GM21717 (cell line): ENCODE measurements around the gene PLPP1.
A peak's percentile ranks its signal among the peaks of the same experiment; 100 is the strongest.

Source experiments
- ATAC-seq: cut with Tn5 transposase; IDR thresholded peaks from one replicate; pipeline ENCODE4 v1.9.1; 2021; ENCODE audit warnings: mild to moderate bottlenecking, moderate library complexity; ENCODE audit not compliant: unreplicated experiment

PLPP1 gene

DNA sequence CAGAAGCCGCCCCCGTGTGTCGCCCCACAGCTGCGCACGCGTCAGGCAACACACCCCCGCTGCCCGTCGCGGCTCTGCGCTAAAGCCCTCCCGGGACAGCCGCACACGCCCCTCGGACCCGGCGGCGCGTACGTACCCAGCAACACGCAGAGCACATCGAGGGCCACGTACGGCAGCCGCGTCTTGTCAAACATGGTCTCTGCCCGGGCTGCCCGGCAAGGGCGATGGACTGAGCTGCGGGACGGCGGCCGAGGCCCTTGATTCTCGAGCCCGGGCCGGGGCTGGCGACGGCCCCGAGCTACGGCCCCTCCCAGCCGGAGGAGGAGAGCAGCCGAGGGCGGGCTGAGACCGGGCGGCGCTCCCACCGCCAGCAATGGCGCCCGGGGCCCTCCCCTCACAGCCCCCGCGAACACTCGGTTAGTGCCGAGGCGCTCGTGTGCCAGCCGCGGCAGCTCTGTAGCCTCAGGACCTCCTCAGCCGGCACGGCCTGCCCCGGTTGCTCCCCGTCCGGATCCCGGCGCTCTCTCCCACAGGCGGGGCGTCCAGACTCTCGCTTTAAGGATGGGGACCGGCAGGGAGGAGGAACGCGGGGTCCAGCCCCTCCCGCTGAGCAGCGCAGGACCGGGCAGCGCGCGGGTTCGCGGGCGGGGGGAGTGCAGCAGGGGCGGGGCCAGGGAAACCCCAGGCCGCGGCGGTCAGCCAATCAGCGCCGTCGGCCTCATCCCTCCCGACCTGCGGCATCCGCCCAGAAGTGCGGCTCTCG lies at the start of gene PLPP1:
TSS of gene PLPP1 (minus strand) at position 529 of the 763 bp plus-strand sequence. CDS start at position 194, 335 bp downstream.
- peak; percentile 83 for ATAC-seq

DNA sequence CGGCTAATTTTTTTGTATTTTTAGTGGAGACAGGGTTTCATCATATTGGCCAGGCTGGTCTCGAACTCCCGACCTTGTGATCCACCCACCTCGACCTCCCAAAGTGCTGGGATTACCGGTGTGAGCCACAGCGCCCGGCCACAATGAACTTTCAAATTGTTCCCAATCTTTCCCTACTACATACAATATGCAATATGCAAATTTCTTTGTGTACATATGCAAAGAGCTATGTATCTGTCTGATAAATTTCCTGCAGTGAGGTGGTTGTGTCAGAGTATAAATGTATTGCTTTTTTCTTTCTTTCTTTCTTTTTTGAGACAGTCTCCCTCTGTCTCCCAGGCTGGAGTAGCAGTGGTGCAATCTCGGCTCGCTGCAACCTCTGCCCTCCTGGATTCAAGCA lies 48.8 kb upstream of the PLPP1 start:
- ATAC-seq: no peak

DNA sequence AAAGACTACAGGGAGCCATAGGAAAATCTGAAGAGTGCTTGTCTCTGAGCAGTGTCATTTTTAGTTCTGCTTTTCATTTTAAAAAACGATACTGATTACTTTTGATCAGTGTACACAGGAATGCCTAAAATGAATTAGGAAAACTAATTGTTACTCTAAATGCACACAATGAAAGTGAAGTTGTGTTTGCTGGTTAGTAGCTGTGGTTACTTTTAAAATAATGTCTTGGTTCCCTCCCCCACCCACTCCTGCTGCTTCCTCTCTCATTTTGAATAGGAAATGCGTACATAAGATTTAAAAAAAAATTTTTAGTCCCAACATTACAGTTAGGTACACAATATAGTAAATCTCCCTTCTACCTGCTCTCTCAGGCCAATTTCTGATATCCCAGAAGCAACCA lies 47.5 kb upstream of the PLPP1 start:
- no peak for ATAC-seq

DNA sequence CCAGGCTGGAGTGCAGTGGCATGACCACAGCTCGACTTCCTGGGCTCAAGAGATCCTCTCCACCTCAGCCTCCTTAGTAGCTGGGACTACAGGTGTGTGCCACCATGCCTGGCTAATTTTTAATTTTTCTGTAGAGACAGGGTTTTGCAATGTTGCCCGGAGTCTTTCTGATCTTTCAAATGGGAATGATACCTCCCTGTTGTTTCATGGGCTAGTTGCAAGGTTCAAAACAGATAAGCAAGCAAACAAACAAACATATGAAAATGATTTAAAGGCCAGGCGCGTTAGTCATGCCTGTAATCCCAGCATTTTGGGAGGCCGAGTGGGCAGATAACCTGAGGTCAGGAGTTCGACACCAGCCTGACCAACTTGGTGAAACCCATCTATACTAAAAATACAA lies 45.3 kb upstream of the PLPP1 start:
- ATAC-seq: no peak

DNA sequence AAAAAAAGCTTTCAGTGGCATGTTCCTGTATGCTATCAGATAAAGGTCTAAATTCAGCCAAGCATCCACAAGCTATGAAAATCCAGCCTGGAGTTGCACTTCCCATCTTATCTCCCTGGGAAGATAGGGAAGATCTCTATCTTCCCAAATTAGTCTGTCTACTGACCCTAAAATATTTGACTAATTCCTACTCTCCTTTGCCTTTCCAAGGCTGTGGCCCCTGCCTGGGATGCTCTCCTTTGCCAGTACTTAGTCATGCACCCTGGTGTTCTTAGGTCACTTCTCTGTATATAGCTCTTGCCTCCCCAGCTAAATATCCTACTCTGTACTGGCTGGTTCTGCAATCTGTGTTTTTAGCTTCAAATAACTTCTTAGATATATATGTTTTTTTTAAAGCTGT lies 44.0 kb upstream of the PLPP1 start:
- ATAC-seq: no peak

DNA sequence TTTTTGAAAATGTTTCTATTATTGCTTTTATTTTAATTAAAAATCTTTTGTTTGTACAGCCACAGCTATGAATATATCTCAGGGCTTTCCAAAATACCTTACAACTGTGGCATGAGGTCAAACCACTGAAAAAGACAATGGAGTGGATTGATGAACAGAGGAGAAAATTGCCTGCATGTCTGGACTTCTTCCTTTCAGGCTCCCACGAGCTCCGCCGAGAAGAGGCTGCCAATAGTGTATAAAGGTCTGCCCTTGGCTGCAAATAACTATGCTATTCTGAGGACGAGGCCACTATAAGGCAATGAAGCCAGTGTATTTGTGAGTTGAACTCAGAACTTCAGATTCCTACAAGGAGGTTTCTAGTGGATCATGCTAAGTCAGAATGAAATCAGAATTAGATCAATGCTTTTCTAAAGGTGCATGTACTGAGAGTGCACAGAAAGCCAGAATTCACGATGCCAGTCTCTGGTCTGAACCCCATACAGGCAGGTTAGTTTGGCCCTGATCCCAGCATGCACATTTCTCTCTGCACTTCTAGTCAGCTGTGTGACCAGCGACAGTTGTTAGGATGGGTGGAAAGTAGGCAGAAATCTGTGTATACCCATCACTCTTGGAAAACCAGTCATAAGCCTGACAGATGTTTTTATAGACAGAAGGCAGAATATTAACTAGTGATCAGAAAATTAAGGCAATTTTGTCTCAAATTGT lies 42.7 kb upstream of the PLPP1 start:
- ATAC-seq: no peak

DNA sequence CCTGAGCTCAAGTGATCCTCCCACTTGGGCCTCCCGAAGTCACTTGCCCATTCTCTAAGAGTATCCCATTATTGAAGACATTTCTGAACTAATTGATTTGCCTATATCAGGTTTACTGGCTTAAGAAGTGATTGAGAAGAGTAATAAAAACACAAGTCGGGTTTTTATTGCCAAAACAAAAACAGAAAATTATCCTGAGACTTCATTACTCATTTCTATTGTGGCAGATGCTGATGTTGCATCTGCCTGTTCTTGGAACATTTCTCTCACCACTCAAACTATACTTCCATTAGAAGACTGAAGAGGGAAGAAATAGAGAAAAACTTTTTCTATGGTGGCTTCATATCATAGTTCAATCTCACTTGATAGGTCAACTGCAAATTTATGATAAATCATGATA lies 41.9 kb upstream of the PLPP1 start:
- ATAC-seq: no peak

DNA sequence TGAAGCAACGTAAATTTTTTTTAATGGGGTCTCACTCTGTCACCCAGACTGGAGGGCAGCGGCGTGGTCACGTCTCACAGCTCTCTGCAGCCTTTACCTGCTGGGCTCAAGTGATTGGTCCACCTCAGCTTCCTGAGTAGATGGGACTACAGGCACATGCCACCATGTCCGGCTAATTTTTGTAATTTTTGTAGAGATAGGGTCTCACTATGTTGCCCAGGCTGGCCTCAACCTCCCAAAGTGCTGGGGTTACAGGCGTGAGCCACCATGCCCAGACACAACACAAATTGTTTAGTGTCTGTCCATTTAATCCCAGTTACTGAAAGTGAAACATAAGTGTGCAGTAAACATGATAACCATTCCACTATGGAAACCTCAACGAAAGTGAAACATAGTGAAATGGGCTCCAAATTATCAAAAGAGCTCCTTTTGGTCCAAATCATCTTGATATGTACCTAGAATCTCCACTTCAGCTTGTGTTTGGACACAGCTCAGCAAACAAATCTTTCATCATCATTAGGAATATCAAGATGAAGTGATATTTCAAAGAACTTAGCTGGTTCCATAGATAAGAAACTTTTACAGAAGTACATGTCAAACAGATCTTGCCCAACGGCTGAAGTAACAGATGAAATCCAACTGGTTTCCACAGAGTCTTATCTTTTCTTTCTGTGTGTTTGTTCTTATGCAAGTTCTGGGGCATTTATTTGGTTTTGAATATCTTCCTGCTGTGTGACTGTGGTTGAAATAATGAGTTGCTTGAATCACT lies 41.2 kb upstream of the PLPP1 start:
- no peak for ATAC-seq

DNA sequence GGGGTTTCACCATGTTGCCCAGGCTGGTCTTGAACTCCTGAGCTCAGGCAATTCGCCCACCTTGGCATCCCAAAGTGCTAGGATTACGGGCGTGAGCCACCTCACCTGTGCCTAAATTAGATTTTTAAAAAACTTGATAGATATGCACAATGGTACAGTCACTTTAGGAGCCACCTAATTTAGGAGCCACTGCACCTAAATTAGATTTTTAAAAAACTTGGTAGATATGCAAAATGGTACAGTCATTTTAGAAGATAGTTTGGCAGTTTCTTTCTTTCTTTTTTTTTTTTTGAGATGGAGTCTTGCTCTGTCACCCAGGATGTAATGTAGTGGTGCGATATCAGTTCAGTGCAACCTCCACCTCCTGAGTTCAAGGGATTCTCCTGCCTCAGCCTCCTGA lies 37.8 kb upstream of the PLPP1 start:
- no peak for ATAC-seq

DNA sequence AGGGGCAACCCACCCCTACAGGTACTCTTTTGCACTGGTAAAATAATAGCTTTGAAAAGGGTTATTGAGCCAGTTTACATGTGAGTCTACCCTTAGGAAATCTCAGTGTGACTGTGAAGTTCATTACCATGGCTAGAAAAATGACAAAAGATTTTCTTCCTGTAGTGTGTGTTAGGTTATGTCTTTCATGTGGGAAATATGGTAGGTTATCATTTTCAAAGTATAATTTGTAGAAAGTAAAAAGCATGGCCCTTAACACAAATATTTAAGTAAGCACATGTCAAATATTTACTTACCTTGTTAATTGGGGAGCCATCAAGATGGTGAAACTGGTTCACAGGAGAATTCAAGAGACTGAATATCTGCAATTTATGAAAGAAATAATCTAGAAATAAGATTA lies 37.3 kb upstream of the PLPP1 start:
- ATAC-seq: no peak

DNA sequence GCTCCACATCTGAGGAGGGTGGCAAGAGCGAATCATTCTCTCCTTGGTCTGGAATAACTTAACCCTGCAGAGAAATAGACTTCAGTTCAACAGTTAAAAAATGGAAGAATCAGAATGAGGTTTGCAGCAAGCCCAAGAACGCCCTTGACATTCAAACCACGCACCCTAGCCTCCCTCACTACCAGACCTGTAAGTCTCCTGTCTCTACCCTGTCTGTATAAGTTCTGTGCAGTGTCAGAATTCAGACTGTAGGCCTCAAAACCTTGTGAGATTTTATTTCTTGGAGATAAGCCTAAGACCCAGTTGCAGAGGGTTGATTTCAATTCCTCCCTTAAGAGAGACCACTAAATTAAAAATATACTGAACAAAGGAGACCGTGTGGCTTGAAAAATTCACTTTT lies 35.8 kb upstream of the PLPP1 start:
- ATAC-seq: no peak

DNA sequence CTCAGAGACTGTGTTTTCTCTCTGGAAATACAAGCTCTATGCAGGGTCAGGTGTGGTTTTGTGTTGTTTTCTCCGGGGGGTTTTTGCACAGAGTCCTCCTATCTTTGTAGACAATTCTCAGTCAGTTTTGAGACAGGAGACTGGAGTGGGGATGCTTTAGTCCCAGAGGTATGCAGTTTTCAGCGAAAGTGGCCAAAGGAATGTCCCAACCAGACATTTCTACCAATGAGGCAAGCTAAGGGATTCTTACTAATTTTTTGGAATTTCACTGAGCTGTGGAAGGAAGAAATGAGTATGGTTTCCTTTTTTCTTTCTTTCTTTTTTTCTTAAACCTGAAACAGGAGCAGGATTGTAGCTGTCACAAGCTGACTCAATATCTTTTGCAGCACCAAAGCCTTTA lies 35.3 kb upstream of the PLPP1 start:
- ATAC-seq: no peak

DNA sequence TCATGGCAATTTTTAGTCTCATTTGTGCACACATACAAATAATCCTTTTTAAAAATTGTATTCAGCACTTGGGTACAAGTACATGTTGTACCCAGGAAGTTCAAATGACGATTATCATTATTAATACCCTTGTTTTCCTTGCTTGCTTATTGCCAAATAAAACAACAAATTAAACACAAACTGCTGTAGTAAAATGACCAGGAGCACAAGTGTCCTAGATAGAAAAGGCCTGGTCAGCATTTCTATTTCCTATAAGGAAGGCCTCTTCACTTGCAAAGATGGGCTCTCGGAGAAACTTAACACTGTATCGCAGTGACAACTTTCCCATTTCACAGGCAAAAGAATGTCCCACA lies 34.7 kb upstream of the PLPP1 start:
- no peak for ATAC-seq

DNA sequence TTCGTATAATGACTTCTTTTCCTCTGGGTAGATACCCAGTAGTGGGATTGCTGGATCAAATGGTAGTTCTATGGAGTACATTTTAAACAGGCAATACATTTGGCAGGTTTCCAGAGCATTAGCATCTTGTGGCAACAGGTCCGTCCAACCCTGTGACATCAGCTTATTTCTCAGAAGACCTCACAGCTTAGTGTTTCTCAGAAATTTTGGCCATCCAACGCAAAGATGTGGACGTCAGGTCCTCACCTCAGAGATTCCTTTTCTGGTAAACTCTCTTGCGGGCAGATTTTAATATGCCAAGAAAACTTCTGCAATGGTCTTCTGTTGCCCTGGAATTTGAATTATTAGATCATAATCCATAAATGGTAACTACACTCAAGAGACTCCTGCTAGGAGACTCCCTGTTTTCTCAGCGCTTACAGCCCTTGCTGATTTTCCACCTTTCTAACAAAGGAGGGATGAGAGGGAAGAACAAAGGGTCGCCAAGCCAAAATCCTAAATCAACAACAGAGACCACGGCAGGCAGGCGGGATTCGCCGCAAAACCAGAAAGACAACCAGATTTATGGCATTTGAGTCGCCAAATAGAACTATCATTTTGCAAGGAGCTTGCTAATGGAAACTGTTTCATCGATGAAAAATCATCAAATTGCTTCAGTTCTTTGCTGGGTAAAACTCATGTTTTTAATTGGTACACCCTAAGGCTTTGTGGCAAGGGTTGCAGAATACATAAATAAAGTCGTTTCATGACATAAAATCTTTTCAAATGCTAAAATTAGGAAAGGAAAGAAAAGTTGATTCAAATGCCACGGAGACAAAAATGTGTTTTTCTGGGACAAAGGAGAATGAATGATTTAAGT lies 34.1 kb upstream of the PLPP1 start:
- ATAC-seq: no peak

DNA sequence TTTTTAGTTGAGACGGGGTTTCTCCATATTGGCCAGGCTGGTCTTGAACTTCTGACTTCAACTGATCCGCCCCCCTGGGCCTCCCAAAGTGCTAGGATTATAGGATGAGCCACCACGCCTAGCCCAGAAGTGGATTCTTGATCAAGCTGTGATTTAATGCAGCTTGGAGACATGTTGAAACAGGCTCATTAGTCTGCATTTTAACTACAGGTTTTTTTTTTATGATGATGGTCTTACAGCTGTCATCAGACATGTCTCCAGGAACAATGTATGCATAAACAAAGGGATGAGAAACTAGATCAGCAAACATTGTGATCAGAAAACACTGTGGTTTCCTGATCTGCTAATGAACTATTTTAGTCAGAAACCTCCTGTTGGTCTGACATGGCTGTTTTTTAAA lies 30.0 kb upstream of the PLPP1 start:
- ATAC-seq: no peak

DNA sequence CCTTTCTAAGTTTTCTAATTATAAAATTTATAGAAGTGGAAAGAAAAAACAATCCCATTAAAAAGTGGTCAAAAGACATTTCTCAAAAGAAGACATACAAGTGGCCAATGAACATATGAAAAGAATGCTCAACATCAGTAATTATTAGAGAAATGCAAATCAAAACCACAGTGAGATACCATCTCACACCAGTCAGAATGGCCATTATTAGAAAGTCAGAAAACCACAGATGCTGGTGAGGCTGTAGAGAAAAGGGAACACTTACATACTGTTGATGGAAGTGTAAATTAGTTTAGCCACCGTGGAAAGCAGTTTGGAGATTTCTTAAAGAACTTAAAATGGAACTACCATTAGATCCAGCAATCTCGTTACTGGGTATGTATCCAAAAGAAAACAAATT lies 23.7 kb upstream of the PLPP1 start:
- no peak for ATAC-seq

DNA sequence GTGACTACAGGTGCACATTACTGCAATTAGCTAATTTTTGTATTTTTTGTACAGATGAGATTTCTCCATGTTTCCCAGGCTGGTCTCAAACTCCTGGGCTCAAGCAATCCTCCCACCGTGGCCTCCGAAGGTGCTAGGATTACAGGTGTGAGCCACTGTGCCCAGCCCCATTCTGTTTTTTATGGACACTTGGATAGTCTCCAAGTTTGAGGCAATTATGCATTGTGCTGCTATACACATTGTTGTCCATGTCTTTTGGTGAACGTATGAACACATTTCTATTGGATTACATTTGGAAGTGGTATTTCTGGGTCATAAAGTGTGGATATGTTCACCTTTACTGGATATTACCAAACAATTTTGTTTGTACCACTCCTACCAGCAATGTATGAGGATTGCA lies 22.4 kb upstream of the PLPP1 start:
- no peak for ATAC-seq

DNA sequence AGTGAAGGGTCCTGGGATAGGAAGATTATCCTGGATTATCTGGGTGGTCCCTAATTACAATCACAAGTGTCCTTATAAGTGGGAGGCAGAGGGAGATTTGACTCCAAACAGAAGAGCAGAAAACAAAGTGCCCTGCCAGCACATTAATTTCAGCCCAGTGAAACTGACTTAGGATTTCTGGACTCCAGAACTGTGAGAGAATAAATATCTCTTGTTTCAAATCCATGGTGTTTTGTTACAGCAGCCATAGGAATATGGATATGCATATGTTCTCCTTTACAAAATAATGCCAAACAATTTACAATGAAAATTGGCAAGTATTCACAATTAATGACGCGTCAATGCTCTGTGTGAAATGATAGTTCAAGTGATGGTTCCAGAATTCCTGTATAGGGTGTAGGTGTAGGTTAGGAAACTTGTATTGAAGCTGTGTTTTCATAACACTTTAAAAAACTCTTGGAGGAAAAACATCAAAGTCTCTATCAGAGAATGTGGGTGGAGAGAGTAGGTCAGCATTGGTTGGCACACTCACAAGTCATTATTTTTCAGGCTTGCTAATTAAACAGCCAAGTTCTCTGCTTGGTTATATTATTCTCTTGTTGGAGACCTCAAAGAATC lies 19.9 kb upstream of the PLPP1 start:
- no peak for ATAC-seq

DNA sequence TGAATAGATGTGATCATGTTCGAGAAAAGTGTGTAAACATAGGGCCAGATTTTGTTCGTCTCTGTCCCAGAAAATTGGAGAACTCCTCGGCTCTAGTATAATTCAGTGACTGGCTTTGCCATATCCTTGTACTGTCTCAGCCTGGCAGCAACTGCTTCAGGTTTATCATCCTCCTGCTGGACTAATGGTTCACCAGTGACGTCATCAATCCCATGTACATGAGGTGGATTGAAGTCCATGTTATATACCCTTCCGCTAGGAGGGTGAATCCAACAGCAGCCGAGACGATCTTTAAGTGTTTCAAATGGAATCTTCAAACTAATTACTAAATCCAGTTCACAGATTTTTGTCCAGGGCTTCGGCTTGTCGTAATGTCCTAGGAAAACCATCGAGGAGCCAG lies 17.1 kb upstream of the PLPP1 start:
- ATAC-seq: no peak

DNA sequence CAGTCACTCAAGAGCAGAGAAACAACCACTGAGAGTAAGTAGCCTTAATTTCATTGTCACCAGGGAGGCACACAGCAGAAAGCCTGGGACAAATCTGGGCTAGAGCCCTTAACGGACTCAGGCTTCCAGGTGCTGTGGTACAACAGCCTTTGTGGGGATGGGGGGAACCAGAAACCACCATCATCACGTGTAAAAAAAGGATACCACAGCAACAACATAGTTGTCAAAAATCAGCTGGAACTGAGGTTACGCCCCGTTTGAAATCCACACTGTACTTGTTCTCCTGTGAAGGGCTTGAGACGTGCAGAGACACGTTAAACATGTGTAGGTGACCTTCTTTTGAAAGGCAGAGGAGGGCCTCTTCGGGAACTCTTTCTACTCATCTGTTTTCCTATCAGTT lies 16.6 kb upstream of the PLPP1 start:
- no peak for ATAC-seq

DNA sequence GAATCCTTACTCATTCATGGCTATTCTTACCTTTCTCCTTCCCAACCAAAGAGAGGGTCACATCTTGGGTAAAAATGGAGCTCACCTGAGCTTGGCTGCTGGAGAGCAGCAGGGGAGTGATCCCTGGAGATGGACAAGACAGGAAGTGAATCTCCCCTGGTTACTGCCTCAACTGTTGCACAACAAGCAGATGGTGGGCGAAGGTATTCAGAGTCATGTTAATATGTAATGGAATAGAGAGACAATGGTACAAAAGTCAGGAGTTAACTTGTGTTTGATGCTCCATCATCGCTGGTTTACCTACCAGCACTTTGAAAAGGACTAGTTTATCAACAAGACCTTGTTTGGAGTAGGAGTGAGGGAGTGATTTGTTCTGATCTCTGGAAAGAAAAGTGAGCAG lies 13.0 kb upstream of the PLPP1 start:
- no peak for ATAC-seq
